ENCODE measurements around the gene NT5M.
A peak's percentile ranks its signal among the peaks of the same experiment; 100 is the strongest.
"Not testable (repeated sequence)": the region's sequence is repeated elsewhere in the genome, so short reads cannot be mapped to it uniquely, and the experiment has no call there.

The NT5M gene

GRCh38 chr17:17377071-17377967 is 74.1 kb downstream of the NT5M start:
- no peak for DNase-seq (ENCODE audit: low read depth)

DNA sequence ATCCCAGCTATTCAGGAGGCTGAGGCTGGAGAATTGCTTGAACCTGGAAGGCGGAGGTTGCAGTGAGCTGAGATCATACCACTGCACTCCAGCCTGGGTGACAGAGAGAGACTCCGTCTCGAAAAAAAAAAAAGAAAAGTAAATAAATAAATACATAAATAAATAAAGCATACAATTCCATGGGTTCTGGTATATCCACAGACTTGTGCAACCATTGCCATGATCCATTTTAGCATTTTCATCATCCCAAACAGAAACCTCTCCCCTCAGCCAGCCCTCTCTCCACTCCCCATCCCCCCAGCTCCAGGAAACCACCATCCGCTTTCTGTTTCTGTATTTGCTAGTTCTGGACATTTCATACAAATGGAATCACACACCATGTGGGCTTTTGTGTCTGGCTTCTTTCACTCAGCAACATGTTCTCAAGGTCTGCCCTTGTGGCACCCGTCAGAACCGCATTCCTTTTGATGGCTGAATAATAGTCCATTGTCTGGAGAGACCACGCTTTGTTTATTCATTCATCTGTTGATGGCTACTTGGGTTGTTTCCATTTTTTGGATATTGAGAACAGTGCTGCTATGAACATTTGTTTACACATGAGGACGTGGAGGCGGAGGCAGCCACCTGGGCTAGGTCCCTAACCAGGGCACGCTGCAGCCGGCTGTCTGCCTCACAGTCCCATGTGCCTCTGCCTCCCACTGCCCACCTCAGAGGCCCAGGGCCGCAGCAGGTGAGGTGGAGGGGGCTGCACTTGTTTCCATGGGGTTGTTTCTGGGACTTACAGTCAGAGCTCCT is 76.2 kb downstream of the NT5M start:
- DNase-seq (ENCODE audit: low read depth), result no peak

DNA sequence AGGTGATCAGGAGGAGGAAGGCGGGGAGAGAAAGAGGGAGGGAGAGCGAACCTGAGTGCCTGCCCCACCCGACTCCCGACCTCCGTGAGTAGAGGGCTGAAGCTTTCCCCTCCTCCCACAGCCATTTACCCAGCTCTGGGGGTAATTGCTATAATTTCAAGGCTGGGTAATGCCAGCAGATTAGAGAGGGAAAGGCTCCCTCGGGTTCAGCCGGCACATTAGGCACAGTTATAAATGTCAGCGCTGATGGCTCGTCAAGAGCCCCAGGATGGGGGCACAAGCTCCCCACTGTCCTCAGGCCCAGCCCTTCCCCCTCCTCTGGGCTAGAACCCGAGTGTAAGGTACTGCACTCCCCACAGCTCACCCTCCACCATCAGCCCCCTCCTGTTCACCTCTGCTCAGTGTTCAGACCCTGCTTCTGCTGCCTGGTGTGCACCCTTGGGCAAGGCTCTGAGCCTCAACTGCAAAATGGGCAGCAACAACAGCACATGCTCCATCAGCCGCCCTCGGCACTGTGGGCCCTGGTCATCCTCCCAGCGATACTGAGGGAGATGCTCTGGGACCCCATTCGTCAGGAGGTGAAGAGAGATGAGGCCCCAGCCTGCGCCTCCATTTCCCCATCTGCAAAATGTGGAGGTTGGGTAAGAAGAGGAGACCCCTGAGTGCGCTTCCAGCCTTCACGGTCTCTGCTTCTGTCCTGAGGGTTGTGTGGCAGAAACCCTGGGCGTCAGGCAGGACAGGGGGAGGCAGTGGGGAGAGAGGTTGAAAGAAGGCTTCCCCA is 77.2 kb downstream of the NT5M start:
- DNase-seq (ENCODE audit: low read depth), result no peak

- no peak for DNase-seq (ENCODE audit: low read depth)
These were observed 78.4 kb downstream of the NT5M start for GRCh38 chr17:17381446-17382064.

DNA sequence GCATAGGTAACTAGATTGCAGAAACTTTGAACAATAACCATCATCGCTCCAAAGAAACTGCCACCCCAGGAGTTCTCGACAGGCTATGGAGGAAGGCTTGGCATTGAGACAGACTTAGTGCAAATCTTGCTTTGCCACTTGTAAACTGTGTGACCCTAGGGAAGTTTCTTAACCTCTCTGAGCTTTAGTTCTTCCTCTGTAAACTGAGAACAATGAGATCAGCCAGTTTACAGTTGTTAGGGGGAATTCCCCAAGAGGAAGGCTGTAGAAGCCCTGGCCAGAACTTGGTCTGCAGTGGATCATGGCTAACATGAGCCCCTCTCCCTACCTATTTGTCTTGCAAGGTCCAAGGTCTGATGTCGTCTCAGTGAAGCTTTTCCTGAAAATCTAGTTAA is 78.9 kb downstream of the NT5M start:
- DNase-seq (ENCODE audit: low read depth), result no peak

GRCh38 chr17:17382971-17383370 is 79.8 kb downstream of the NT5M start:
- no peak for DNase-seq (ENCODE audit: low read depth)

GRCh38 chr17:17383431-17384290 is 80.5 kb downstream of the NT5M start:
- not testable (repeated sequence) for DNase-seq (ENCODE audit: low read depth)

- DNase-seq (ENCODE audit: low read depth), result no peak
These were observed 81.1 kb downstream of the NT5M start for GRCh38 chr17:17384291-17384615.

DNA sequence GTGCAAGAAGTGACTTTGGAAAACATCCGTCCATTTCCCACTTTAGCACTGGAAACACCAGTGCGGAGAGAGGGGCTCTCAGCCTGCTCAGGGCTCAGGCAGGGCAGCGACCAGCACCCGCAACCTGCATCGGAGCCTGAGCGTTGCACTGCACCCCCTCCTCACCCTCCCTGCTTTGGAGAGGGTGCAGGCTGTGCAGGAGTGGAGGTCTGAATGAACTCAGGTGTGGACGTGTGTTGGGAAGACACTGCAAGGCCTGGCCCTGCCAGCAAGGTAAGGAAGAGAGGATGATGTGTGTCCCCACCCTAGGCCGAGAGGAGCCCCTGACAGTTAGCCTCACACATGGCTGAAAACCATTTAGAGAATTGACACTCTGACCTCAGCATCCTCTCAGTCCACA is 81.8 kb downstream of the NT5M start:
- DNase-seq (ENCODE audit: low read depth), result no peak

- no peak for DNase-seq (ENCODE audit: low read depth)
These were observed 82.3 kb downstream of the NT5M start for GRCh38 chr17:17385491-17385890.

DNA sequence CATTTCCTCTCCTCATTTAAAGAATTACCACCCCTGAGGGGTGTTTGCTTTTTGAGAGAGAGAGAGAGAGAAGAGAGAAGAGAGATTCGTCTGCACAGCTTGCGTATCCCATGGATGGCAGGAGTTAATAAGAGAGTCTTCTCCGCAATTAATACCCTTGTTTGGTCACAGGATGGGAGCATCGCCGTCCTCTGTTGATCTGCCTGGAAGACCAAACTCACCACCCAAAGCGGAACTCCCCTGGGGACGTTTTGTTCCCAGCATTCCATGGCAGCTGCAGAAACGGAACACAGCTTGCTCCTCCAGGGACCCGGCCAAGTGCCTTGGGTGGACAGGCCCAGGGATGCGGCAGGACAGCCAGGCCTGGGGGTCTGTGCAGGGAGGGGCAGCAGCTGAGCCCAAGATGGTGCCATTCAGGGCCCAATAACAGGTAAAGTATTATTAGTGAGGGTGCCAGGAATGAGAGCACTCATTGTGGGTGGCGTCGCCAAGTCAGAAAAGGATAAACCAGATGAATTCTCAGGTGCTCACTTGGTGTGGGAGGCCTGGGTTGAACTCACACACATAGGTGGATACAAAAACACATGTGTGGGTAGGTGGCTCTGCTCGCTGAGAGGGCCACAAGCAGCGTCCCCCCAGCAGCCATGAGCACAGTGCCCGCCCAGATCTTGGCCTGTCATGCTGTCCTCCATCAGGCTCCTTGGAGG is 83.1 kb downstream of the NT5M start:
- DNase-seq (ENCODE audit: low read depth), result no peak

GRCh38 chr17:17387017-17387497 is 83.9 kb downstream of the NT5M start:
- DNase-seq (ENCODE audit: low read depth), result no peak

DNA sequence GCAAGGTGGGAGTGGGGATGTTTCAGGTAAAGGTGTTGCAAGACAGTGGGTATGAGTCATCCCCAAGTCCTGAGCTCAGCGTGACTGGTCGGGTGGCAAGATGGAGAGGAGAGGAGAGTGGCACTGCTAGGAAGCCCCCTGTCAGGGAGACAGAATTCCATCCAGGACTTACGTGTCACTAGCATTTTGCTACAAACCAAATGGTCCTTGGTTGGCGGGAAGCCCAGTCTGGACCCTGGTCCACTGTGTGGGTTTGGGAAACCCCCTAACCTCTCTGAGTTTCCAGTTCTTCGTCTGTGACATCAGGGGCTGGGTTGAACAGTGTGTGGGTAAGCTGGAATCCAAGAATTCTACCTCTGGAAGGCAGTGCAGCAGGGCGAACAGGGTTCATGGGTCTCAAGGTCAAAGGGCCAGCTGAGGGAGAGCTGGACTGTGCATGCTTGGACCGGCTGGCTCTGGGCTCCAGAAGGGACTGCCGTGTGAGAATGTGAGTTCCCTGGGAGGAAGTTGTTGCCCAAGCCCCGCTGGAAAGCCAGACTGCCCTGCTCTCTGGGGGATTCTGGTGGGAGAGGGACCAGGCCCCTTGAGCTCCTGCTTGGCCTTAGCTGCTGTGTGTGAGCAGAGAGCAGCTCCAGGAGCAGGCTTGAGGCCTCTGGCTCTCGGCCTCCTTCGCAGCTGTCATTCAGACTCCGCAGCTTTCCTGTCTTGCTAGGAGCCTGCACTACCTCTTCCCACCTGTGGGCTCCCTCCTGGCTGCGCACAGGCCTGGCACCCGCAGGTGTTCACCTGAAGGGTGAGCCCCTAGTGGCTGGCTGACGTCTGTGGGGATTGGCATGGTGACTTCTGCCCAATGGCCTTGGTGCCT is 84.6 kb downstream of the NT5M start:
- DNase-seq (ENCODE audit: low read depth), result peak; percentile 35

GRCh38 chr17:17388657-17389496 is 85.7 kb downstream of the NT5M start:
- DNase-seq (ENCODE audit: low read depth), result no peak

- no peak for DNase-seq (ENCODE audit: low read depth)
These were observed 88.6 kb downstream of the NT5M start for GRCh38 chr17:17391668-17392370.

GRCh38 chr17:17393976-17394375 is 90.8 kb downstream of the NT5M start:
- DNase-seq (ENCODE audit: low read depth), result no peak

GRCh38 chr17:17394494-17394893 is 91.3 kb downstream of the NT5M start:
- DNase-seq (ENCODE audit: low read depth), result no peak

Data from ELR (cell line).